ENCODE measurements around the gene MGAT3. TPM values are rescaled to one million over a fixed set of nuclear protein-coding genes. Genes with fewer than 3 reads are reported as not detected.

The MGAT3 gene
- total and polyA plus RNA-seq, 2 of the 13 experiments (the other 11 are each of a cell fraction or from before 2014, with no cell fraction given): 0.11 to 0.15 TPM

DNA sequence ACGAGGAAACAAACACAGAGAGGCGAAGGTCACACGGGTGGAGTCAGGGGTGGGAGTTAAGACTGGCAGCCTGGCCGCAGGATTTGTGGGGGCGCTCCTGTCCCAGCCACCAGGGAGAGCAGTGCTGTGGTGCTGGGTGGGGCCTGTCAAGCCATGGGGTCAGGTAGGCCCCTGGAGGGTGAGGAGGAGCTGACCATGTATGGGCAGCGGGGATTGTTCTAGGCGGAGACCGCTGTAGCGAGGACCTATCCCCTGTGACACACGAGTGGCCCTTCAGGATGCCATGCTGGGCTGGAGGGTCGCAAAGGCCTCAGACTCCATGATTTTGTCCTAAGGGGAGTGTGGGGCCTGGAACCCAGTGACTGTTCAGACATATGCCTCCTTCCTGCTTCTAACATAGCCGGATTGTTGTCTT lies 77.3 kb downstream of the MGAT3 start (continued):
- TF ChIP-seq, protein P1, sequence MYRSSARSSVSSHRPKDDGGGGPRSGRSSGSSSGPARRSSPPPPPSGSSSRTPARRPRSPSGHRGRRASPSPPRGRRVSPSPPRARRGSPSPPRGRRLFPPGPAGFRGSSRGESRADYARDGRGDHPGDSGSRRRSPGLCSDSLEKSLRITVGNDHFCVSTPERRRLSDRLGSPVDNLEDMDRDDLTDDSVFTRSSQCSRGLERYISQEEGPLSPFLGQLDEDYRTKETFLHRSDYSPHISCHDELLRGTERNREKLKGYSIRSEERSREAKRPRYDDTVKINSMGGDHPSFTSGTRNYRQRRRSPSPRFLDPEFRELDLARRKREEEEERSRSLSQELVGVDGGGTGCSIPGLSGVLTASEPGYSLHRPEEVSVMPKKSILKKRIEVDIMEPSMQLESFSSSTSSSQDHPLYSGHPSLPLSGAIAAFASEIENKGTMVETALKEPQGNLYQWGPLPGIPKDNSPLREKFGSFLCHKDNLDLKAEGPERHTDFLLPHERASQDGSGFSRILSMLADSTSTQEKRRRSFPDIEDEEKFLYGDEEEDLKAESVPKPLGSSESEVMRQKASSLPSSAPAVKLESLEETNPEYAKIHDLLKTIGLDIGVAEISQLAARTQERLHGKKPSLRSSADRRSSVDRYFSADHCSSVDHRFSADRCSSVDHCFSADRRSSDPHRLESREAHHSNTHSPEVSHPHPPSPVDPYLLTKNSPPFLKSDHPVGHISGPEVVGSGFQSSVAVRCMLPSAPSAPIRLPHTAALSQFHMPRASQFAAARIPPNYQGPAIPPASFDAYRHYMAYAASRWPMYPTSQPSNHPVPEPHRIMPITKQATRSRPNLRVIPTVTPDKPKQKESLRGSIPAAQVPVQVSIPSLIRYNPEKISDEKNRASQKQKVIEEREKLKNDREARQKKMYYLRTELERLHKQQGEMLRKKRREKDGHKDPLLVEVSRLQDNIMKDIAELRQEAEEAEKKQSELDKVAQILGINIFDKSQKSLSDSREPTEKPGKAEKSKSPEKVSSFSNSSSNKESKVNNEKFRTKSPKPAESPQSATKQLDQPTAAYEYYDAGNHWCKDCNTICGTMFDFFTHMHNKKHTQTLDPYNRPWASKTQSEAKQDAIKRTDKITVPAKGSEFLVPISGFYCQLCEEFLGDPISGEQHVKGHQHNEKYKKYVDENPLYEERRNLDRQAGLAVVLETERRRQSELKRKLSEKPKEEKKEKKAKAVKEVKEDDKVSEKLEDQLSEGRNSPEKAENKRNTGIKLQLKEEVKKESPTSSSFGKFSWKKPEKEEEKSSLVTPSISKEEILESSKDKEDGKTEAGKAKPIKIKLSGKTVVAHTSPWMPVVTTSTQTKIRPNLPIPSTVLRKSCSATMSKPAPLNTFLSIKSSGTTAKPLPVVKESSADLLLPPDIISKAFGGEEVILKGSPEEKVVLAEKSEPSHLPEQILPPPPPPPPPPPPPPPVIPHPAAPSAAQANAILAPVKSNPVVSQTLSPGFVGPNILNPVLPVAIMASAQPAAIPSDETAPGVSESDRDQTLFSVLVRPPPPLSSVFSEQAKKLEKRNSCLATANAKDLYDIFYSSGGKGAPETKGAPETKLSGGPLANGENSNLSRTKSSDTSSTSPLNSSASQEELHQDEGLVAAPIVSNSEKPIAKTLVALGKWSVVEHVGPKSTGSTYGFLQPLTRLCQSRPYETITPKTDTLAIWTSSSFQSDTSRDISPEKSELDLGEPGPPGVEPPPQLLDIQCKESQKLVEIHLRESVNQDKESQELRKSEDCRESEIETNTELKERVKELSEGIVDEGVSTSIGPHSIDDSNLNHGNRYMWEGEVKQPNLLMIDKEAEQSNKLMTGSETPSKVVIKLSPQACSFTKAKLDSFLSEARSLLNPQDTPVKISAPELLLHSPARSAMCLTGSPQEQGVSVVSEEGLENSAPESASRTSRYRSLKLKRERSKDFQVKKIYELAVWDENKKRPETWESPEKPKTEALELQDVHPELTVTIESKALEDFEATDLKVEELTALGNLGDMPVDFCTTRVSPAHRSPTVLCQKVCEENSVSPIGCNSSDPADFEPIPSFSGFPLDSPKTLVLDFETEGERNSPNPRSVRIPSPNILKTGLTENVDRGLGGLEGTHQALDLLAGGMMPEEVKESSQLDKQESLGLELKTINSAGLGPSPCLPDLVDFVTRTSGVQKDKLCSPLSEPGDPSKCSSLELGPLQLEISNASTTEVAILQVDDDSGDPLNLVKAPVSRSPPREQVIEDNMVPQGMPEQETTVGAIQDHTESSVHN (CRISPR knock-in tag; IDR thresholded peaks at IDR 0.05): no peak
- TF ChIP-seq CHD2 (IDR thresholded peaks at IDR 0.05; ENCODE audit: low read depth, low read length) (no peak), ZNF44 (CRISPR knock-in tag; IDR thresholded peaks at IDR 0.05) (no peak), DNMT1 (CRISPR knock-in tag; IDR thresholded peaks at IDR 0.05) (no peak), ZNF263 (CRISPR knock-in tag; IDR thresholded peaks at IDR 0.05) (no peak), ZNF570 (CRISPR knock-in tag; IDR thresholded peaks at IDR 0.05; ENCODE audit: borderline replicate concordance) (no peak), PHB2 (IDR thresholded peaks at IDR 0.05; ENCODE audit: partially characterized antibody) (no peak), JARID2 (CRISPR knock-in tag; IDR thresholded peaks at IDR 0.05; ENCODE audit: insufficient replicate concordance) (no peak), YY1 (IDR thresholded peaks at IDR 0.05; ENCODE audit: insufficient read depth, insufficient replicate concordance, low read depth, low read length) (peak; percentile 19), GFI1 (CRISPR knock-in tag; IDR thresholded peaks at IDR 0.05; ENCODE audit: borderline replicate concordance) (no peak)
- TF ChIP-seq, protein P2, sequence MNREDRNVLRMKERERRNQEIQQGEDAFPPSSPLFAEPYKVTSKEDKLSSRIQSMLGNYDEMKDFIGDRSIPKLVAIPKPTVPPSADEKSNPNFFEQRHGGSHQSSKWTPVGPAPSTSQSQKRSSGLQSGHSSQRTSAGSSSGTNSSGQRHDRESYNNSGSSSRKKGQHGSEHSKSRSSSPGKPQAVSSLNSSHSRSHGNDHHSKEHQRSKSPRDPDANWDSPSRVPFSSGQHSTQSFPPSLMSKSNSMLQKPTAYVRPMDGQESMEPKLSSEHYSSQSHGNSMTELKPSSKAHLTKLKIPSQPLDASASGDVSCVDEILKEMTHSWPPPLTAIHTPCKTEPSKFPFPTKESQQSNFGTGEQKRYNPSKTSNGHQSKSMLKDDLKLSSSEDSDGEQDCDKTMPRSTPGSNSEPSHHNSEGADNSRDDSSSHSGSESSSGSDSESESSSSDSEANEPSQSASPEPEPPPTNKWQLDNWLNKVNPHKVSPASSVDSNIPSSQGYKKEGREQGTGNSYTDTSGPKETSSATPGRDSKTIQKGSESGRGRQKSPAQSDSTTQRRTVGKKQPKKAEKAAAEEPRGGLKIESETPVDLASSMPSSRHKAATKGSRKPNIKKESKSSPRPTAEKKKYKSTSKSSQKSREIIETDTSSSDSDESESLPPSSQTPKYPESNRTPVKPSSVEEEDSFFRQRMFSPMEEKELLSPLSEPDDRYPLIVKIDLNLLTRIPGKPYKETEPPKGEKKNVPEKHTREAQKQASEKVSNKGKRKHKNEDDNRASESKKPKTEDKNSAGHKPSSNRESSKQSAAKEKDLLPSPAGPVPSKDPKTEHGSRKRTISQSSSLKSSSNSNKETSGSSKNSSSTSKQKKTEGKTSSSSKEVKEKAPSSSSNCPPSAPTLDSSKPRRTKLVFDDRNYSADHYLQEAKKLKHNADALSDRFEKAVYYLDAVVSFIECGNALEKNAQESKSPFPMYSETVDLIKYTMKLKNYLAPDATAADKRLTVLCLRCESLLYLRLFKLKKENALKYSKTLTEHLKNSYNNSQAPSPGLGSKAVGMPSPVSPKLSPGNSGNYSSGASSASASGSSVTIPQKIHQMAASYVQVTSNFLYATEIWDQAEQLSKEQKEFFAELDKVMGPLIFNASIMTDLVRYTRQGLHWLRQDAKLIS (CRISPR knock-in tag; IDR thresholded peaks at IDR 0.05): no peak
- TF ChIP-seq, protein P3, sequence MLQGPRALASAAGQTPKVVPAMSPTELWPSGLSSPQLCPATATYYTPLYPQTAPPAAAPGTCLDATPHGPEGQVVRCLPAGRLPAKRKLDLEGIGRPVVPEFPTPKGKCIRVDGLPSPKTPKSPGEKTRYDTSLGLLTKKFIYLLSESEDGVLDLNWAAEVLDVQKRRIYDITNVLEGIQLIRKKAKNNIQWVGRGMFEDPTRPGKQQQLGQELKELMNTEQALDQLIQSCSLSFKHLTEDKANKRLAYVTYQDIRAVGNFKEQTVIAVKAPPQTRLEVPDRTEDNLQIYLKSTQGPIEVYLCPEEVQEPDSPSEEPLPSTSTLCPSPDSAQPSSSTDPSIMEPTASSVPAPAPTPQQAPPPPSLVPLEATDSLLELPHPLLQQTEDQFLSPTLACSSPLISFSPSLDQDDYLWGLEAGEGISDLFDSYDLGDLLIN (CRISPR knock-in tag; IDR thresholded peaks at IDR 0.05; ENCODE audit: borderline replicate concordance): no peak
- TF ChIP-seq, protein P4, sequence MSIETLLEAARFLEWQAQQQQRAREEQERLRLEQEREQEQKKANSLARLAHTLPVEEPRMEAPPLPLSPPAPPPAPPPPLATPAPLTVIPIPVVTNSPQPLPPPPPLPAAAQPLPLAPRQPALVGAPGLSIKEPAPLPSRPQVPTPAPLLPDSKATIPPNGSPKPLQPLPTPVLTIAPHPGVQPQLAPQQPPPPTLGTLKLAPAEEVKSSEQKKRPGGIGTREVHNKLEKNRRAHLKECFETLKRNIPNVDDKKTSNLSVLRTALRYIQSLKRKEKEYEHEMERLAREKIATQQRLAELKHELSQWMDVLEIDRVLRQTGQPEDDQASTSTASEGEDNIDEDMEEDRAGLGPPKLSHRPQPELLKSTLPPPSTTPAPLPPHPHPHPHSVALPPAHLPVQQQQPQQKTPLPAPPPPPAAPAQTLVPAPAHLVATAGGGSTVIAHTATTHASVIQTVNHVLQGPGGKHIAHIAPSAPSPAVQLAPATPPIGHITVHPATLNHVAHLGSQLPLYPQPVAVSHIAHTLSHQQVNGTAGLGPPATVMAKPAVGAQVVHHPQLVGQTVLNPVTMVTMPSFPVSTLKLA (IDR thresholded peaks at IDR 0.05): no peak
- TF ChIP-seq, protein P5, sequence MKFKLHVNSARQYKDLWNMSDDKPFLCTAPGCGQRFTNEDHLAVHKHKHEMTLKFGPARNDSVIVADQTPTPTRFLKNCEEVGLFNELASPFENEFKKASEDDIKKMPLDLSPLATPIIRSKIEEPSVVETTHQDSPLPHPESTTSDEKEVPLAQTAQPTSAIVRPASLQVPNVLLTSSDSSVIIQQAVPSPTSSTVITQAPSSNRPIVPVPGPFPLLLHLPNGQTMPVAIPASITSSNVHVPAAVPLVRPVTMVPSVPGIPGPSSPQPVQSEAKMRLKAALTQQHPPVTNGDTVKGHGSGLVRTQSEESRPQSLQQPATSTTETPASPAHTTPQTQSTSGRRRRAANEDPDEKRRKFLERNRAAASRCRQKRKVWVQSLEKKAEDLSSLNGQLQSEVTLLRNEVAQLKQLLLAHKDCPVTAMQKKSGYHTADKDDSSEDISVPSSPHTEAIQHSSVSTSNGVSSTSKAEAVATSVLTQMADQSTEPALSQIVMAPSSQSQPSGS (CRISPR knock-in tag; IDR thresholded peaks at IDR 0.05): no peak
